GM19372 (cell line): ENCODE data around the gene TBC1D26.
"Not testable (repeated sequence)": the region's sequence is repeated elsewhere in the genome, so short reads cannot be mapped to it uniquely, and the experiment has no call there.

Experiments
- ATAC-seq: cut with Tn5 transposase; IDR thresholded peaks from one replicate; pipeline ENCODE4 v1.9.1; 2021; ENCODE audit warnings: mild to moderate bottlenecking, low read depth, moderate library complexity; ENCODE audit not compliant: unreplicated experiment

The TBC1D26 gene

GRCh38 chr17:15731900-15732299 lies at the start of gene TBC1D26:
Gene TBC1D26 (plus strand): TSS chr17:15732283. CDS start chr17:15735349, 3,066 bp downstream.
- not testable (repeated sequence) for ATAC-seq

DNA sequence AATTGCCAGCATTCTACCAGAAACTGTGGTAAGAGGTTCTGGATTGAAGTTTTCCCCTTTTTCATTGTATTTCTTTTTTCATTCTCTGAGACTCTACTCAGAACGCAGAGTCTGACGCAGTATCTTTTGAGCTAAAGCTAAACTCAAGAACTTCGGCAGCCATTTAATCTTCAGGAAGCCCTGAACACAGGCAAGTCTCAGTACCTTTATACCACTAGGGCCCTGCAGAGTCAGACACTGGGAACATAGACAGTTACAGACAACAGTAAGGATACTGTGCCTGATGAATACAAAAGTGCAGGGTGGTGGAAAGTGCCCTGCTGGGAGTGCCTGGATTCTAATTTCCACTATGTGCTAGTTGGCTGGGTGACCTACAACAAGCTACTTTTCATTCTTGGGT lies 48.9 kb upstream of the TBC1D26 start:
- ATAC-seq = not testable (repeated sequence)

- peak; percentile 95 for ATAC-seq
These were observed 48.1 kb upstream of the TBC1D26 start, which contains the start of gene TRIM16 for GRCh38 chr17:15683824-15684478. Gene TRIM16 (minus strand): TSS chr17:15684311. CDS start chr17:15651609, 32,702 bp downstream.

DNA sequence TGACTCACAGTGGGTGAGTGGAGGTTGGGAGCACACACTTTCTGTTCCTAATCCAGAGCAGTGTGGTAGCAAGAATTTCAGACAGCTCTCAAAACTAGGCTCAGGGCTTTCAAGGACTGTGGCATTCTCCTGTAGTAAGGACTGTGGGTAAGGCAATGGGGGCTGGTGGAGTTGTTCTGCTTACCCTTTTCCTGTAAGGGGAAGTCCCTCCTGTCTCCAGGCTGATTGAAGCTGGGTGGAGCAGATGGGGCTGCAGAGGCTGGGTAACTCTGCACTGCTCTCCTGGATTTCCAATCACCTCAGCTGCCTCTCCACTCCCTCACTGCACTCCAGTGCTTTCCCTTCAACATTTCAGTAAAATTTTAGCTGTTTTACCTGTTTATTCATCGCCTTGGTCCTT lies 44.6 kb upstream of the TBC1D26 start:
- ATAC-seq = not testable (repeated sequence)

DNA sequence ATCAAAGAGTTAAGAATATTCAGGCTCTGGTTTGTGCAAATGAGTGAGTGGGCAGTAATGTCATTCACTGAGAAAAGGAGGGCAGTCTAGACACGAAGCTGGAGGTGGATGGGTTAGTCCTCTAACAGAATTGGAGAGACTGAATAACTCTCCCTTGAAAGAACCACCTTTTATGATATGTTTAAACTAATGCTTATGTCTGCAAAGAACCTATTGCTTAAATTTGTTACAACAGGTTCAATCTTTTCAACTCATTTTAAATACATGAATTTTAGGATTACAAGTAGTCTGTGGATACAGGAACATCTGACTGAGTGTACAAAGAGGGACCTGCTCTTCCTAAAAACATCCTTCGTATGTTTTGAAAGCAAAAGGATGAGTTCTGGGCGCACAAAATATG lies 33.1 kb upstream of the TBC1D26 start:
- peak; percentile 3 for ATAC-seq

- ATAC-seq = peak; percentile 95
These were observed 32.6 kb upstream of the TBC1D26 start, which contains the start of gene ZNF286A for GRCh38 chr17:15699413-15699924. Gene ZNF286A (plus strand): TSS chr17:15699752. CDS start chr17:15700330, 578 bp downstream.

- not testable (repeated sequence) for ATAC-seq
These were observed 32.1 kb upstream of the TBC1D26 start for GRCh38 chr17:15699937-15700336.

- not testable (repeated sequence) for ATAC-seq
These were observed 27.8 kb upstream of the TBC1D26 start for GRCh38 chr17:15704239-15704638.

DNA sequence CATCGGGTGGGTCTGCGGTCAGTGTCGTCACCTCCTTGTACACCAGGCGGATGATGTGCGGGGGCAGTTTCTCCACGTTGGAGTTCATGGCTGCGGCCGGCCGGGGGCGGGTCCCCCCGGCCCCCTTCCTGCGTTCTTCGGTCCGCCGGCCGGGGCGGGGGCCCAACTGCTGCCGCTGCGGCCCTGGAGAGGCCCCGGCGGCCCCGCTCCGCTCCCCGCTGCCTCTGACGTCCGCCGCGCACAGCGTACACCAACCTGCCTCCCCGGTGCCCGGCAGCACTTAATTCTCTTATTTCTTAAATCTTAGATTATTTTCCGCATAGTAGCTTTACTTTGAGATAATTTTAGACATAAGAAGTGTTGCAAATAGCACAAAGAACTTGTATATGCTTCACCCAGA lies 27.3 kb upstream of the TBC1D26 start:
- not testable (repeated sequence) for ATAC-seq

DNA sequence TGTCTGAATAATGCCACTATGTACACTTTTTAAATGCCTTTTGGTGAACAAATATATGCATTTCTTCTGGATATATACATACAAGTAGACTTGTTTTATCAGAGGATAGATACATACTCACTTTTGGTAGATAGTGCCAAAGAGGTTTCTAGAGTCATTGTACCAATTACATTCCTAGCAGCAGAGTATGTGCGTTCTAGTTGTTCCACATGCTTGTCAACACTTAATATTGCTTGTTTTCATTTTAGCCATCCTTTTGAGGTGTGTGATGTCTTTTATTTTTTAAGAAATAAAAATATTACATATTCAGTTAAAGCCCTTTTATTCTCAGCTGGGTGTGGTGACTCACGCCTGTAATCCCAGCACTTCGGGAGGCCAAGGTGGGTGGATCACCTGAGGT lies 23.2 kb upstream of the TBC1D26 start:
- ATAC-seq = not testable (repeated sequence)

GRCh38 chr17:15716601-15717563 lies 15.2 kb upstream of the TBC1D26 start:
- ATAC-seq = not testable (repeated sequence)

DNA sequence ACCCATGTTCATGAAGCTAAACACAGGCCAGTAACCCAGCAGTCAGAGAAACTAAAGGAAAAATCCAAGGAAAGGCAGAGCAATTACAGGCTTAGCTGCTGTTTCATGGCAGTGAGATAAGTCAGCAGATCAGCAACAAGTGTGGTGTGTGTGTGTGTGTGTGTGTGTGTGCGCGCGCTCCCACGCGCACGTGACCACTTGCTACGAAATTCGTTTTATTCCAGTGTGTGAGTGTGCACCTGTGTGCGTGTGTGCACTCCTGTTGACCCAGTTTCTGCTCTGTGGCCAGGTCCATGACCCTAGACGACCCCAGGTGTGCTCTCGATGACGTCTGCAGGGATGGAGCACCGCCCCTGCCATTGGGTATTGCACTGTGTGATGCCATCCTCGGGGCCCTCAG lies 1.5 kb upstream of the TBC1D26 start:
- not testable (repeated sequence) for ATAC-seq

GRCh38 chr17:15733174-15733789 lies 1.2 kb downstream of the TBC1D26 start:
- not testable (repeated sequence) for ATAC-seq

- ATAC-seq = not testable (repeated sequence)
These were observed 4.5 kb downstream of the TBC1D26 start for GRCh38 chr17:15736578-15736977.

DNA sequence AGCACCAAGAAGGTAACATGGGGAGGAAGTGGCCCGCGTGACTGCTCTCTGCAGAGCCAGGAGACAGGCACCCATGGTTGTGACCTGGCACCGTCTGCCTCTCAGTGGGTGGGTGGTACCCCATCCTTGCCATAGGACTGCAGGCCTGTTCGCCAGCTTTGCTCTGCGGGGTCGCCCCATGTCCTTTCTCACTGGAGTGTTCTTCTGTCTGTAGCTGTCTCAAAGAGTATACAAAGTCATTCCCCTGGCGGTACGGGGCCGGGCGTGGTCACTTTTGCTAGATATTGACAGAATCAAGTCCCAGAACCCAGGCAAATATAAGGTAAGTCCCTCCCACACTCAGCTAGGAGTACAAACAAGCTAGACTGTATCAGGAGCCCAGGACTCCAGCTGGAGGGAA lies 6.0 kb downstream of the TBC1D26 start:
- no peak for ATAC-seq

DNA sequence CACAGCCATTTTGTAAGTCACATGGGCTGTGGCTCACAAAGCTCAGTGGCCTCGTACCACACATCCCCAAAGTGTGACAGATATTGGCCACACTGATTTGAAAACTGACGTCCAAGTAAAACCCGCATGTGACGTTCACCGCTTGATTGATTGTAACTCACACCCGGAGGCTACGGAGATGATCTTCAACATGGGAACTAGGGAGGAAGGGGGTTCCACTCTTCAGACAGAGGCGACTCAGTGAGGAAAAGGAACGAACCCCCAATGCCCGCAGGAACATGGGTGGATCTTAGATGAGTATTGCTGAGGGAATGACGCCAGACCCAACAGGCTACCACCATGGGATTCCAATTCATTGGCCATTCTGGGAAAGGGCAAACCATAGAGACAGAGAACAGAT lies 7.2 kb downstream of the TBC1D26 start:
- ATAC-seq = not testable (repeated sequence)

GRCh38 chr17:15740041-15740440 lies 8.0 kb downstream of the TBC1D26 start:
- ATAC-seq = not testable (repeated sequence)

DNA sequence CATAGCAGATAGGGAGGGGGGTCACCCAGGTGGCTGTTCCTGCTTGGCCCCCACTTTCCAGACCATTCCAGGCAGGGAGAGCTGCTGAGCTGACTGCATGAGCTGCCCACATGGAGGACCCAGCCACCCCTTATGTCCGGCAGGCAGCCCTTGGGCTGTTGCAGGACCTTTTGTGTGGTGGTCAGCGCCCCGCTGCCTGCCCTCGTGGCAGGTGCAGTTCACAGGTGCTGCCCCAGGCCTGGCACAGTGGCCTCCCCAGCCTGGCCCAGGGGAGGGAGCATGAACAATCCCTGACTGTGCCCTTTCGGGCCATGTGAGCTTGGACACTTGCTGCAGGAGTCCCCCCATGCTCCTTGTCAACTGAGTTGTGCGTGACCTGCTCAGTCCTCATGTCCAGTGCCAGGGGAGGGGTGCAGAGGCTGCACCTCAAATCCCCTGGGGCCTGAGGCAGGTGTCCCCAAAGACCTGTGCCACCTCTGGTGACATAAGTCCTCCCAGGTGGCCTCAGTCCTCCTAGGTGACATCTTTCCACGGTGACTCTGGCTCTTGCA lies 8.6 kb downstream of the TBC1D26 start:
- ATAC-seq = no peak

- no peak for ATAC-seq
These were observed 9.5 kb downstream of the TBC1D26 start for GRCh38 chr17:15741624-15742023.
